Mucosa of stomach (tissue), 1 donor: ENCODE measurements around the gene XIRP2.

Experiments
- H3K27me3 ChIP-seq: one replicate; pipeline ENCODE4 v1.7.0; 2013; ENCODE audit warnings: mild to moderate bottlenecking, low read length; ENCODE audit not compliant: control insufficient read depth, insufficient read depth
- H3K36me3 ChIP-seq: one replicate; pipeline ENCODE4 v1.7.0; 2013; ENCODE audit warnings: low read length; ENCODE audit not compliant: control insufficient read depth, insufficient read depth
- H3K4me1 ChIP-seq: one replicate; pipeline ENCODE4 v1.7.0; 2013; ENCODE audit warnings: mild to moderate bottlenecking, low read length; ENCODE audit not compliant: control insufficient read depth, insufficient read depth
- H3K4me3 ChIP-seq: one replicate; pipeline ENCODE4 v1.7.0; 2013; ENCODE audit warnings: low read length
- H3K9ac ChIP-seq: one replicate; pipeline ENCODE4 v1.7.0; 2013; ENCODE audit warnings: mild to moderate bottlenecking, low read length, moderate library complexity
- H3K9me3 ChIP-seq: one replicate; pipeline ENCODE4 v1.7.0; 2013; ENCODE audit warnings: mild to moderate bottlenecking, low read length, moderate library complexity; ENCODE audit not compliant: control insufficient read depth
- donor health status: Pancreatic carcinoma.

The XIRP2 gene

DNA sequence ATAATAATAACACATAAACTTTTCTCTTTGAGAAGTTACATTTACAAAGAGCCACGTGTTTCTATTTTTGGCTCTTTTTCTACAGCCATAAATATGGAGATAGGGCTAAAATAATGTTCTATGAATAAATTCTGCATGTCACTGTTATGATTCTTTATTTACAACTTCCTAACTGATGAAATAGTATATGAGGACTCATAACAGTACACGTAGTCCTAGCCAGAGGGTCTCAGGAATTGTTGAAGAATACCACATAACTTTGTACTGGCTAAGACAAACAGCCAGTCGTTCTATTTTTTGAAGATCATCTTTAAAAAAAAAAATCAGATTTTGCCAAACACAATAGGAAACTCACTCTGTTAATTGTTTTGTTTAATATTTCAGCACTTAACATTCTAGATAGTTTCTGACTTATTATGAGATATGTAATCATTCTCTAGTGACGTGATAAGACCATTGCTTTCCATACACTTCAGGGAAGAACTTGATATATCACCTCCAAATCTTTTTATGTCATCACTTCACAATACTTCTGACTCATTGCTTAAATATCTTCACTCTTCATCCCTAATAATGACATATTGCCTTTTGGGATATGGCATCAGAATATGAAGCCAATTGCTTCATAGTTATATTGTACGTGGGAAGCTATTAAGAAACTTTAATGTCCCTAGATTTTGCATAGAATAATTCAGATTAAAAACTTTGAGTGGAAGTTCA is 256.1 kb downstream of the XIRP2 start:
- H3K9ac ChIP-seq: no peak overlapping the region
- H3K9me3 ChIP-seq: no peaks in the 10 kb centered on the region
- no peaks in the 10 kb centered on the region for H3K36me3 ChIP-seq
- H3K27me3 ChIP-seq: no peaks in the 10 kb centered on the region
- no peak overlapping the region for H3K4me3 ChIP-seq
- H3K4me1 ChIP-seq: no peaks in the 10 kb centered on the region

DNA sequence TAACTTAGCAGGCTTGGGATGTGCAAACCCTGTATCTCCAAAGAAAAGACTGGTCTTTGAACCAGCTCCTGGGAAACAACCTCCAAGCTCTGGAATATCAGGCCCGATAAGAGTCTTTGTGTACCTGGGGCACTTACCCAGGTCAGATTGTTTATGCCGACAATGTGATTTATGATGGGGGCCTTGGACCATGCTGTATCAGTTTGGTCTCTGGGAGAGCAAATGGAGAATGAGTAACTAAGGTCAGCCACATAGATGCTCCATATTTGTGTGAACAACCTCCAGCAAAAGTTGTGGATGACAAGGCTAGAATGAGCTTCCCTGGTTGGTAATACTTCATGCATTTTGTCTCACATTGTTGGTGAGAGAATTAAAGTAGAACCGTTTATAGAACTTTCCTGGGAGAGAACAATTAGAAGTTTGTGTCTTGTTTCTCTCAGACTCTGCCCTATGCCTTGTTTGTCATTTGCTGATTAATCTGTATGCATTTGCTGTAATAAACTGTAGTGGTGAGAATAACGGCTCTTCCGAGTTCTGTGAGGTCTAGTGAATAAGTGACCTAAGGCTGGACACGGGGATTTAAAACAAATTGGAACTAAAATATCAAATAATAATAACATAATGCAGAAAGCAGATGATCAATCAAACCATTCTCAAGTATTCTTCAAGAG is 259.1 kb downstream of the XIRP2 start:
- H3K36me3 ChIP-seq: no peaks in the 10 kb centered on the region

DNA sequence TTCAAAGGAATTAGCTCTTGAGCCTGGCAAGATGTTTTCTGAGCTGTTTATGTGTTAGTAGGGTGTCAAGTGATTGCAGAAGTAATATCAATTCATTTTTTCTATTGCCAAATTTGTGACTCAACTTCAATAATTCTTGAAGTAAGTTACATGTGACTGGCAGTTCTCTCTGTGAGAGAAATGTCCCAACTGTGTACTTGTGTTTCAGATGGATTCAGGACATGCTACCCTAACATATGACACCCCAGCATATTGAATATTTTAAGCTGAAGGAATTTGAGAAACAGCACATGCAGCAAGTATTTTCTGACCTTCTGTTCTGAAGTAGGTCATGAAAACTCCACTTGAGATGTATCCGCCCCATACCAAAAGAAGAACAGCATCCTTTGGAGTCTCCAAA is 263.6 kb downstream of the XIRP2 start:
- H3K36me3 ChIP-seq: no peaks in the 10 kb centered on the region
- H3K27me3 ChIP-seq: no peaks in the 10 kb centered on the region
- no peaks in the 10 kb centered on the region for H3K4me1 ChIP-seq
- H3K9ac ChIP-seq: no peak overlapping the region
- no peak overlapping the region for H3K4me3 ChIP-seq
- no peaks in the 10 kb centered on the region for H3K9me3 ChIP-seq

More for the DNA sequence above, 259.1 kb downstream of the XIRP2 start:
- H3K4me1 ChIP-seq: no peaks in the 10 kb centered on the region
- no peaks in the 10 kb centered on the region for H3K27me3 ChIP-seq
- no peak overlapping the region for H3K4me3 ChIP-seq
- H3K9ac ChIP-seq: no peak overlapping the region
- no peaks in the 10 kb centered on the region for H3K9me3 ChIP-seq

GRCh38 chr2:167157523-167157922 is 269.2 kb downstream of the XIRP2 start:
- H3K9me3 ChIP-seq: no peaks in the 10 kb centered on the region
- no peaks in the 10 kb centered on the region for H3K27me3 ChIP-seq
- H3K9ac ChIP-seq: no peak overlapping the region

GRCh38 chr2:167177196-167177595 is 288.9 kb downstream of the XIRP2 start:
- H3K9me3 ChIP-seq: no peaks in the 10 kb centered on the region
- no peaks in the 10 kb centered on the region for H3K4me1 ChIP-seq
- H3K9ac ChIP-seq: no peak overlapping the region
- H3K36me3 ChIP-seq: no peaks in the 10 kb centered on the region
- H3K27me3 ChIP-seq: no peaks in the 10 kb centered on the region
- no peak overlapping the region for H3K4me3 ChIP-seq

More at GRCh38 chr2:167157523-167157922, 269.2 kb downstream of the XIRP2 start:
- Histone ChIP-seq H3K4me1 (no peaks in the 10 kb centered on the region), H3K36me3 (no peaks in the 10 kb centered on the region), H3K4me3 (no peak overlapping the region)

GRCh38 chr2:167181134-167181533 is 292.9 kb downstream of the XIRP2 start:
- H3K4me1 ChIP-seq: no peaks in the 10 kb centered on the region
- H3K9ac ChIP-seq: no peak overlapping the region

GRCh38 chr2:167181688-167182087 is 293.4 kb downstream of the XIRP2 start:
- Histone ChIP-seq H3K36me3 (no peaks in the 10 kb centered on the region), H3K9ac (no peak overlapping the region), H3K9me3 (no peaks in the 10 kb centered on the region), H3K4me3 (no peak overlapping the region), H3K27me3 (peaks cover 3% of the 10 kb centered on the region), H3K4me1 (no peaks in the 10 kb centered on the region)

More at GRCh38 chr2:167181134-167181533, 292.9 kb downstream of the XIRP2 start:
- H3K4me3 ChIP-seq: no peak overlapping the region
- peaks cover 3% of the 10 kb centered on the region for H3K27me3 ChIP-seq
- no peaks in the 10 kb centered on the region for H3K9me3 ChIP-seq
- no peaks in the 10 kb centered on the region for H3K36me3 ChIP-seq

DNA sequence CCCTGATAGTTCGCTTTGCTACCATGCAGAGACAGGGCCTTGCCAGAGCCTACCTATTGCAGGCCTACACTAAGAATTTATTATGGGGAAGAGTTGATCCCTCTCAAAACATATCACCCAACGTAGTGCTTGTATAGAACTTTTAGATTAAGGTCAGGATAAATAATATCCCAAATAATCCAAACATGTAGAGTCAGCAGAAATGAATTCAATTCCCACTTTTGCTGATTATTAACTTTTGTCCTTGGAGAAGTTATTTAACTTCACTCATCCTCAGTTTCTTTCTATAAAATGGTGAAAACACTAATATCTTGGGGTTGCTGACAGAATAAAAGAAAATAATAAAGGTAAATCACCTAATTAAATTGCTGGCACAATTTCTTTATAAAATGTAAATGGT is 294.1 kb downstream of the XIRP2 start:
- no peak overlapping the region for H3K4me3 ChIP-seq
- H3K36me3 ChIP-seq: no peaks in the 10 kb centered on the region
- no peaks in the 10 kb centered on the region for H3K9me3 ChIP-seq
- no peak overlapping the region for H3K9ac ChIP-seq
- H3K27me3 ChIP-seq: peaks cover 3% of the 10 kb centered on the region
- H3K4me1 ChIP-seq: no peaks in the 10 kb centered on the region

GRCh38 chr2:167183931-167184330 is 295.7 kb downstream of the XIRP2 start:
- Histone ChIP-seq H3K27me3 (peaks cover 3% of the 10 kb centered on the region), H3K9me3 (no peaks in the 10 kb centered on the region), H3K4me3 (no peak overlapping the region), H3K36me3 (no peaks in the 10 kb centered on the region), H3K4me1 (no peaks in the 10 kb centered on the region), H3K9ac (no peak overlapping the region)

GRCh38 chr2:167186465-167186864 is 298.2 kb downstream of the XIRP2 start:
- H3K9ac ChIP-seq: no peak overlapping the region
- H3K27me3 ChIP-seq: peaks cover 3% of the 10 kb centered on the region
- no peak overlapping the region for H3K4me3 ChIP-seq

DNA sequence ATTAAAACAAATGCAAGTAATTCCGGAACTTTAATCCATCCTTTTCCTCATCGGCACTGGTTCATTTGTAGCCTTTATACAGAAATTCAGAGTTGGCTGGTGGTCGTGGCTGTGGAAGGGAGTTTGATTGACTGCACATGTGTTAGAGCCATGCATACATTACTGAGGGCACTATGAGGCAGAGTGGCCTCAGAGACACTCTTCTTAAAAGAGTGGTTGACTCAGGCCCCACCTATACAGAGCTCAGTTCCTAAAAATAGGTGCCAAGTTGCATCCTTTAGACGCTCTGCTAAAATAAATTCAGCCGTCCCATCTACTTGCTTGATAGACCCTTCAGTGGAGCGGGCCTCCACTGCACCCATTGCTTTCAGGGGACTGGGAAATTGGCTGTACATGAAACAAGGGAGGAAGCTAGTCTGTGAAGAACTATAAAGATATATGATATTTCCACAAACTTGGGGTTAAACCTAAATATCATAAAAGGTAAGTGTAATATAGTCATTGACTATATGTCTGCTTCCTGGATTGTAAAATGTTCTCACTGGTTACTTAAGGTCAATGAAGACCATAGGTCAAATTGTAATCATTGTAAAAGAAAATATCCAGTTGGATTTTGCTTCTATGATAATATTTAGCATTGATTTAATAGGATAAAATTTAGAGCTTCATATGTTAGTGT is 298.9 kb downstream of the XIRP2 start:
- H3K9ac ChIP-seq: no peak overlapping the region
- H3K27me3 ChIP-seq: peaks cover 3% of the 10 kb centered on the region
- H3K4me3 ChIP-seq: no peak overlapping the region

More at GRCh38 chr2:167186465-167186864, 298.2 kb downstream of the XIRP2 start:
- Histone ChIP-seq H3K4me1 (no peaks in the 10 kb centered on the region), H3K36me3 (no peaks in the 10 kb centered on the region), H3K9me3 (no peaks in the 10 kb centered on the region)

More for the DNA sequence above, 298.9 kb downstream of the XIRP2 start:
- Histone ChIP-seq H3K9me3 (no peaks in the 10 kb centered on the region), H3K36me3 (no peaks in the 10 kb centered on the region), H3K4me1 (no peaks in the 10 kb centered on the region)
